Stimulated activated CD8-positive, alpha-beta memory T cell treated with anti-CD3 and anti-CD28 coated beads, Interleukin-7, amount 100 ng/mL, for 24 hours (primary cell): ENCODE data around the gene EMB.
"Not testable (repeated sequence)": the region's sequence is repeated elsewhere in the genome, so short reads cannot be mapped to it uniquely, and the experiment has no call there.

Experiments
- DNase-seq: peaks from one replicate; pipeline ENCODE4 v3.0.0-alpha.2; 2020; ENCODE audit warnings: low read depth

EMB gene

DNA sequence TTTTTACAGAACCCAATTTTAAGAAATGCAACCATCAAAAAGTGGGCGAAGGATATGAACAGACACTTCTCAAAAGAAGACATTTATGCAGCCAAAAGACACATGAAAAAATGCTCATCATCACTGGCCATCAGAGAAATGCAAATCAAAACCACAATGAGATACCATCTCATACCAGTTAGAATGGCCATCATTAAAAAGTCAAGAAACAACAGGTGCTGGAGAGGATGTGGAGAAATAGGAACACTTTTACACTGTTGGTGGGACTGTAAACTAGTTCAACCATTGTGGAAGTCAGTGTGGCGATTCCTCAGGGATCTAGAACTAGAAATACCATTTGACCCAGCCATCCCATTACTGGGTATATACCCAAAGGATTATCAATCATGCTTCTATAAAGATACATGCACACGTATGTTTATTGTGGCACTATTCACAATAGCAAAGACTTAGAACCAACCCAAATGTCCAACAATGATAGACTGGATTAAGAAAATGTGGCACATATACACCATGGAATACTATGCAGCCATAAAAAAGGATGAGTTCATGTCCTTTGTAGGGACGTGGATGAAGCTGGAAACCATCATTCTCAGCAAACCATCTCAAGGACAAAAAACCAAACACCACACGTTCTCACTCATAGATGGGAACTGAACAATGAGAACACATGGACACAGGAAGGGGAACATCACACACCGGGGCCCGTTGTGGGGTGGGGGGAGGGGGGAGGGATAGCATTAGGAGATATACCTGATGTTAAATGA lies 19.7 kb downstream of the EMB start:
- DNase-seq, result not testable (repeated sequence)

GRCh38 chr5:50420343-50420935 lies 20.6 kb downstream of the EMB start:
- DNase-seq, result no peak

DNA sequence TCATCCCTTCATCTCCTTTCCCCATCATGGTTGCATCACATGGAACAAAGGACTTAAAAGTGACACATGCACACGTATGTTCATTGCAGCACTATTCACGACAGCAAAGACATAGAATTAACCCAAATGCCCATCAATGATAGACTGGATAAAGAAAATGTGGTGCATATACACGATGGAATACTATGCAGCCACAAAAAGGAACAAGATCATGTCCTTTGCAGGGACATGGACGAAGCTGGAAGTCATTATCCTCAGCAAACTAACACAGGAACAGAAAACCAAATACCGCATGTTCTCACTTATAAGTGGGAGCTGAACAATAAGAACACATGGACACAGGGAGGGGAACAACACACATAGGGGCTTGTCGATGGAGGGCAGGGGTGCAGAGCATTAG lies 21.4 kb downstream of the EMB start:
- not testable (repeated sequence) for DNase-seq

DNA sequence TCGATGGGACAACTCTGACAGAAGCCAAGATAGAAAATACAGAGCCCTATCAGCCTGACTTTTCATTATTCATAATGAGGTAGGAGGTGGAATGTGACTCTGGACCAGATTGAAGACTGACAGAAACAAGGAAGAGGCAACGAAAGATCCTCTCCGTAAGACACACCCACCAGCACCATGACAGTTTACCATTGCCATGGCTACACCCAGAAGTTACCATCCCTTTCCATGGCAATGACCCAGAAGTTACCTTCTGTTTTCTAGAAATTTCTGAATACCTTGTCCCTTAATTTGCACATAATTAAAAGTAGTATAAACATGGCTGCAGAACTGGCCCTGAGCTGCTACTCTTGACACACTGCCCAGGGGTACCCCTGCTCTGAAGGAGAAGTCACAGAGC lies 24.5 kb downstream of the EMB start:
- DNase-seq, result not testable (repeated sequence)

GRCh38 chr5:50415912-50416311 lies 25.2 kb downstream of the EMB start:
- no peak for DNase-seq

DNA sequence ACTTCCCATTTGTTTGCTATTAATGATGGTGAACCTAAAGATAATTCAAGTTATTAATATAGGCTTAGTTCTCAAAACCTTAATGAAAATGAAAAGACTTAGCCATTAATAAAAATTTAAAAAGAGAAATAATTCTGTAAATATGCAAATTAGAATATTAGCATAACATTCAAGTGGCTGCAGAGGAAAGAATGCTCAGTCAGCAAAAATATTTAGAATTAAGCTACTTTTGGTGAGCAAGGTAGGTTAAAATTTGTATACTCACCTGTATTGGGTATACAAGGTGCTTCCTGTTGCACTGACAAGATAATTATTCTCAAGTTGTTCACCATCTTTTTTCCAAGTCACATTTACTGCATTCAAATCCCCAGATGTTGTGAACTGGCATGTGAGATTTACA lies 30.2 kb downstream of the EMB start:
- DNase-seq, result not testable (repeated sequence)

DNA sequence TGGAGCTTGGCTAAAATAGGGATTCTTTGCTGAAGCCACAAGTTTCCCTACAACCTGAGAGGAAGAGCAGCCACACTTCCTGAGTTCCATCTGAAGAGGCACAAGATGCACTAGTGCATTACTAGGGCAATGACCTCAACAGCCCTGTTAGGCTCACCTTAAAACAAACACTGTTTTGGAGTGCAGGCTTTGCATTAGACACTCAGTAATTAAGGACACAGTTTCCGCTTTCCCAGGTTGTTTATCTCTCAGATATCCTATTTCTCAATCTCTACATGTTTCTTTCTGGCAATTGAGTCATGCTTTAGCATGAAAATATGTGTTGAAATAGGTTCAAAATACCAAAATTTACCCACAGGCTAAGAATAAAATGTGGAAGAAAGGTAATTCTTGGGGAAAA lies 34.2 kb downstream of the EMB start:
- DNase-seq, result no peak

DNA sequence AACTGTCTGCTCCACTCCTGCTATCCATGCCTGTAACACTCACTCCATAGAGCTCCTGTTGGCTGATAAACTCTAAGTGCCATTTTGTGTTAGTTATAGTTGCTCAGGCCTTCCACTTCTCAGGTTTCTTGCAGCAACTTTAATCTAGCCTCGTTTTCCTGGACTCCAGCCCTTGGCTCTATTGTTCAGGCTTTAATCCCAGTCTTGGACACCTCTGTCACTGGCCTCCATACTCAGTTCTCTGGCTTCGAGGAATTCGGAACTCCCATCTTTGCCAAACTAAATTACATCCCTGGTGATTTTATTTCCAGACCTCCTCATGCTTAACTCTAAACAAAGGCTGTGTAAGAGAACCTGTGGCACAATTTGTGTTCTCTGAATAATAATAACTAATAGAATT lies 39.8 kb downstream of the EMB start:
- no peak for DNase-seq

GRCh38 chr5:50393925-50394609 lies 47.0 kb downstream of the EMB start:
- not testable (repeated sequence) for DNase-seq

- not testable (repeated sequence) for DNase-seq
Observed at GRCh38 chr5:50392289-50392688, 48.8 kb downstream of the EMB start.

- DNase-seq, result not testable (repeated sequence)
Observed at GRCh38 chr5:50384381-50384780, 56.7 kb downstream of the EMB start.

DNA sequence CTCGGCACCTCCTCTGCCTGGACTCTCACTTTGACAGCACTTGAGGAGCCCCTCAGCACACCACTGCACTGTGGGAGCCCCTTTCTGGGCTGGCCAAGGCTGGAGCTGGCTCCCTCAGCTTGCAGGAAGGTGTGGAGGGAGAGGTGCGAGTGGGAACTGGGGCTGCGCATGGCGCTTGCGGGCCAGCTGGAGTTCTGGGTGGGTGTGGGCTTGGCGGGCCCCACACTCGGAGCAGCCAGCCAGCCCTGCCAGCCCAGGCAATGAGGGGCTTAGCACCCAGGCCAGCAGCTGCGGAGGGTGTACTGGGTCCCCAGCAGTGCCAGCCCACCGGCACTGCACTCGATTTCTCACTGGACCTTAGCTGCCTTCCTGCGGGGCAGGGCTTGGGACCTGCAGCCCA lies 64.4 kb downstream of the EMB start:
- not testable (repeated sequence) for DNase-seq

DNA sequence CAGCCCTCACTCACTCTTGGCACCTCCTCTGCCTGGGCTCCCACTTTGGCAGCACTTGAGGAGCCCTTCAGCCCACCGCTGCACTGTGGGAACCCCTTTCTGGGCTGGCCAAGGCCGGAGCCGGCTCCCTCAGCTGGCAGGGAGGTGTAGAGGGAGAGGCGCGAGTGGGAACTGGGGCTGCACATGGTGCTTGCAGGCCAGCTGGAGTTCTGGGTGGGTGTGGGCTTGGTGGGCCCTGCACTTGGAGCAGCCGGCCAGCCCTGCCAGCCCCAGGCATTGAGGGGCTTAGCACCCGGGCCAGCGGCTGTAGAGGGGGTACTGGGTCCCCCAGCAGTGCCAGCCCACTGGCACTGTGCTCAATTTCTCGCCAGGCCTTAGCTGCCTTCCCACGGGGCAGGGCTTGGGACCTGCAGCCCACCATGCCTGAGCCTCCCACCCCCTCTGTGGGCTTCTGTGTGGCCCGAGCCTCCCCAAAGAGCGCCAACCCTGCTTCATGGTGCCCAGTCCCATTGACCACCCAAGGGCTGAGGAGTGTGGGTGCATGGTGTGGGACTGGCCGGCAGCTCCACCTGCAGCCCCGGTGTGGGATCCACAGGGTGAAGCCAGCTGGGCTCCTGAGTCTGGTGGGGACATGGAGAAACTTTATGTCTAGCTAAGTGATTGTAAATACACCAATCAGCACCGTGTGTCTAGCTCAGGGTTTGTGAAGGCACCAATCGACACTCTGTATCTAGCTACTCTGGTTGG lies 71.6 kb downstream of the EMB start:
- not testable (repeated sequence) for DNase-seq

- DNase-seq, result no peak
Observed at GRCh38 chr5:50365426-50366251, 75.4 kb downstream of the EMB start.

- DNase-seq, result not testable (repeated sequence)
Observed at GRCh38 chr5:50364535-50365309, 76.4 kb downstream of the EMB start.

DNA sequence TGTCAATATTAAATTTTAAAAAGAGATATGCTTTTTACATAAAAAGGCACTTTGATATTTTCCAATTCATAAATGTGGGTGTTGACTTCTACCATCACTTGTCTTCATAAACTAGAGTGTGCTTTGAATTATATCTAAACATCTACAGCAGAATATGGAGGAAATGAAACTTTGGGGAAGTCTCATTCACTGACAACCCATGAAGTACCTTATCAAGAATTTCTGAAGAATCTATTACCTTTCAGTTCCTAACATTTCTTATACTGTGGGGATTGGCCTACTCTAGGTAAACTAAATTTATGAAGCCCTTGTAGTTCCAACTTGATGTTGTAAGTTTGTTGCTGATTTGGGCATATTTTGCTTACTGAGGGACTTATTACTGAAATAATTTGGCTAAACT lies 81.9 kb downstream of the EMB start:
- DNase-seq, result no peak

GRCh38 chr5:50352382-50352781 lies 88.7 kb downstream of the EMB start:
- DNase-seq, result no peak
